Activated T-cell treated with anti-CD3 and anti-CD28 coated beads, Interleukin-2, amount 50 U/mL, for 24 hours (primary cell): ENCODE results near the gene NOLC1.

ENCODE experiments used
- DNase-seq: peaks from one replicate; pipeline ENCODE4 v3.0.0-alpha.2; 2020
- H3K27ac Mint-ChIP-seq: 2 replicates; pipeline ENCODE4 v1.8.0; 2020; ENCODE audit warnings: mild to moderate bottlenecking, mixed read lengths
- H3K27me3 Mint-ChIP-seq: 2 replicates; pipeline ENCODE4 v1.8.0; 2020; ENCODE audit warnings: mixed read lengths
- H3K36me3 Mint-ChIP-seq: 2 replicates; pipeline ENCODE4 v1.8.0; 2020; ENCODE audit warnings: low read depth, mixed read lengths
- H3K4me1 Mint-ChIP-seq: 2 replicates; pipeline ENCODE4 v1.8.0; 2020; ENCODE audit warnings: low read depth, mixed read lengths
- H3K4me3 Mint-ChIP-seq: 2 replicates; pipeline ENCODE4 v1.8.0; 2020; ENCODE audit warnings: mild to moderate bottlenecking, moderate library complexity, mixed read lengths
- H3K9me3 Mint-ChIP-seq: 2 replicates; pipeline ENCODE4 v1.8.0; 2020; ENCODE audit warnings: mixed read lengths

Gene NOLC1

GRCh38 chr10:102196893-102197292, 44.7 kb downstream of the NOLC1 start:
- Mint-ChIP-seq H3K36me3 (no peaks in the 10 kb centered on the region), H3K27me3 (peaks cover 3% of the 10 kb centered on the region), H3K27ac (peak overlapping the region; percentile 46), H3K4me3 (no peak overlapping the region), H3K9me3 (peaks cover 4% of the 10 kb centered on the region), H3K4me1 (peaks cover 9% of the 10 kb centered on the region)
- DNase-seq = no peak

DNA sequence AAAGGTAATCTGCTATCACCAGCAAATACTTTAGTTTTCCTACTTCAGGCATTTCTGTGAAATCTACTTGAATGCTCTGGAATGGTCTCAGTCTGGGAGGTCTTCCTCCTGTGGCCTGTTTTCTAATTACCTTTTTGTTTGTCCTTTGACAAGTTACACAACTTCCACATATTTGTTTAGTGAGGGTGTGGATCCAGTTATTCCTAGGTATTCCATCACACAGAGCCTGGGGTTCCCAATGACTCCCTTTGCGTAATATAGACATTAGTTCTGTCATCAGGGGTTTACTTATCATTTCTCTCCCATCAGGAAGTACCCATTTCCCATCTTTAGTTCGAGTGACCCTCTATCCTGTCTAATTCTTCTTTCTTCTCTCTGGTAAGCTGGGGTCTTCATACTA, 45.8 kb downstream of the NOLC1 start:
- Mint-ChIP-seq H3K9me3 (no peaks in the 10 kb centered on the region), H3K27me3 (peaks cover 7% of the 10 kb centered on the region), H3K27ac (no peak overlapping the region), H3K4me3 (no peak overlapping the region), H3K36me3 (no peaks in the 10 kb centered on the region), H3K4me1 (peaks cover 12% of the 10 kb centered on the region)
- DNase-seq = no peak

DNA sequence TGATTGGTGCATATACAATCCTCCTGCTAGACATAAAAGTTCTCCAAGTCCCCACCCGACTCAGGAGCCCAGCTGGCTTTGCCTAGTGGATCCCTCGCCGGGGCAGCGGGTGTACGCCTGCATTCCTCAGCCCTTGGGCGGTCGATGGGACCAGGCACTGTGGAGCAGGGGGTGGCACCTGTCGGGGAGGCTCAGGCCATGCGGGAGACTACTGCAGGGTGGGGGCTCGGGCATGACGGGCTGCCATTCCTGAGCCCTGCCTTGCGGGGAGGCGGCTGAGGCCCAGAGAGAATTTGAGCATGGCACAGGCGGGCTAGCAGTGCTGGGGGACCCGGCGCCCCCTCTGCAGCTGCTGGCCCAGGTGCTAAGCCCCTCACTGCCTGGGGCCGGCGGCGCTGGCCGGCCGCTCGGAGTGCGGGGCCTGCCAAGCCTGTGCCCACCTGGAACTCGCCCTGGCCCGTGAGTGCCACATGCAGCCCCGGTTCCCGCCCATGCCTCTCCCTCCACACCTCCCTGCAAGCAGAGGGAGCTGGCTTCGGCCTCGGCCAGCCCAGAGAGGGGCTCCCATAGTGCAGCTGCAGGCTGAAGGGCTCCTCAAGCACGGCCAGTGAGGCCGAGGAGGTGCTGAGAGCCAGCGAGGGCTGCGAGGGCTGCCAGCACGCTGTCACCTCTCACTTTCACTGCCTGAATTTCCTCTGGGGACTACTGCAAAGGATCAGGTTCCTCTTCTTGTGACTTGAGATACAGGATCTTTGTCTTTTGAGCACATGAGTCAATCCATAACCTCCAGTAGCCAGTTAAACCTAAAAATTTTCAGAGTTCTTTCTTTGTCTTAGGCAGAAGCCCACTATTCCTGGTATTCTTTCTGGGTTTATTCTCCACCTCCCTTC, 48.8 kb downstream of the NOLC1 start:
- Mint-ChIP-seq H3K27ac (no peak overlapping the region), H3K4me1 (peaks cover 11% of the 10 kb centered on the region), H3K27me3 (peaks cover 7% of the 10 kb centered on the region), H3K36me3 (no peaks in the 10 kb centered on the region), H3K9me3 (peaks cover 7% of the 10 kb centered on the region), H3K4me3 (no peak overlapping the region)
- DNase-seq = no peak

GRCh38 chr10:102202386-102202785, 50.2 kb downstream of the NOLC1 start:
- Mint-ChIP-seq H3K36me3 (no peaks in the 10 kb centered on the region), H3K4me3 (no peak overlapping the region), H3K4me1 (peaks cover 4% of the 10 kb centered on the region), H3K27me3 (peaks cover 7% of the 10 kb centered on the region), H3K27ac (no peak overlapping the region), H3K9me3 (peaks cover 7% of the 10 kb centered on the region)
- DNase-seq = no peak

DNA sequence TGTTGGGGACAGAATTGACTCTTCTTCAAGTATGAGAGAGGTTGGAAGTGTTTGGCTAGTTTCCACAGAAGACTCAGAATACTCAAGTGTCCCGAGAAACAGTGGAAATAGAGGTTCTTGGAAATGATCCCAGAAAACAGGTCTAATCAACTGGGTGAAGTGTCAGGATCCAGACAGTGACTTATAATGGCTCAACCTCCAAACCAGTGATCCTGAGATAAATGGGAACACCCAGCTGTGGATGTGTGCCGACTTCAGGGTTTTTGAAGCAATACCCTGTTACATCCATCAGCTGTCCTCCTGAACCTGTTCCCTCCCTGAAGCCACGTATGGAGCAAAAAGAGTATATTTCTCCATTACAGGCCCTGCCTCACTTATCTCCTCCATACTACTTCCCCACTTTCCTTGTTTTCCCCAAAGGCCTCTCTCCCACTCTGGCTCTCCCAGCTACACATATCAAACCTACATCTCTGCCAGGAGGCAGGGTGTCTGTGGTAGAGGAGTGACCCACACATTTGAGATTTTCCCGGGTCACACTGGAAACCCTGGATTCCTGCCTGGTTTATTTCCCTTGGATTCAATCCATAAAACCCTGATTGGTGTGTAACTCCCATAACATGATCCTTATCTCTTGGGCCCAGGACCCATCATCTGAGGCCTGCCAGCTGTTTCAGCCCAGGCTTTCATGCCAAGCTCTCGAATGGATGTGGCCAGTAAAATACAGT, 56.3 kb downstream of the NOLC1 start:
- Mint-ChIP-seq H3K4me1 (peaks cover 3% of the 10 kb centered on the region), H3K27ac (no peak overlapping the region), H3K4me3 (no peak overlapping the region), H3K36me3 (no peaks in the 10 kb centered on the region), H3K27me3 (peaks cover 3% of the 10 kb centered on the region), H3K9me3 (peaks cover 7% of the 10 kb centered on the region)
- no peak for DNase-seq

GRCh38 chr10:102211615-102212299, 59.6 kb downstream of the NOLC1 start:
- Mint-ChIP-seq H3K36me3 (no peaks in the 10 kb centered on the region), H3K27ac (no peak overlapping the region), H3K4me1 (peaks cover 3% of the 10 kb centered on the region), H3K4me3 (no peak overlapping the region), H3K9me3 (no peaks in the 10 kb centered on the region), H3K27me3 (peaks cover 6% of the 10 kb centered on the region)
- DNase-seq = no peak
